Retinal pigment epithelial cell (primary cell): ENCODE data around the gene TNIK.

Experiments used
- DNase-seq: peaks from one replicate; pipeline ENCODE4 v3.0.0-alpha.2; 2010; ENCODE audit warnings: low read depth
- H3K4me3 ChIP-seq: 2 replicates; pipeline ENCODE4 v1.5.1; 2011; ENCODE audit warnings: mild to moderate bottlenecking, low read length, control low read depth, moderate library complexity
- TF ChIP-seq, protein P1 (sequence below): conservative IDR thresholded peaks from 2 replicates; pipeline ENCODE4 v1.5.1; 2011; ENCODE audit warnings: low read depth, low read length, control low read depth, inconsistent platforms

The TNIK gene

GRCh38 chr3:171330938-171331337 lies 129.3 kb downstream of the TNIK start:
- H3K4me3 ChIP-seq, result no peak overlapping the region
- TF ChIP-seq, protein P1, sequence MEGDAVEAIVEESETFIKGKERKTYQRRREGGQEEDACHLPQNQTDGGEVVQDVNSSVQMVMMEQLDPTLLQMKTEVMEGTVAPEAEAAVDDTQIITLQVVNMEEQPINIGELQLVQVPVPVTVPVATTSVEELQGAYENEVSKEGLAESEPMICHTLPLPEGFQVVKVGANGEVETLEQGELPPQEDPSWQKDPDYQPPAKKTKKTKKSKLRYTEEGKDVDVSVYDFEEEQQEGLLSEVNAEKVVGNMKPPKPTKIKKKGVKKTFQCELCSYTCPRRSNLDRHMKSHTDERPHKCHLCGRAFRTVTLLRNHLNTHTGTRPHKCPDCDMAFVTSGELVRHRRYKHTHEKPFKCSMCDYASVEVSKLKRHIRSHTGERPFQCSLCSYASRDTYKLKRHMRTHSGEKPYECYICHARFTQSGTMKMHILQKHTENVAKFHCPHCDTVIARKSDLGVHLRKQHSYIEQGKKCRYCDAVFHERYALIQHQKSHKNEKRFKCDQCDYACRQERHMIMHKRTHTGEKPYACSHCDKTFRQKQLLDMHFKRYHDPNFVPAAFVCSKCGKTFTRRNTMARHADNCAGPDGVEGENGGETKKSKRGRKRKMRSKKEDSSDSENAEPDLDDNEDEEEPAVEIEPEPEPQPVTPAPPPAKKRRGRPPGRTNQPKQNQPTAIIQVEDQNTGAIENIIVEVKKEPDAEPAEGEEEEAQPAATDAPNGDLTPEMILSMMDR, result no peak
- DNase-seq, result no peak

DNA sequence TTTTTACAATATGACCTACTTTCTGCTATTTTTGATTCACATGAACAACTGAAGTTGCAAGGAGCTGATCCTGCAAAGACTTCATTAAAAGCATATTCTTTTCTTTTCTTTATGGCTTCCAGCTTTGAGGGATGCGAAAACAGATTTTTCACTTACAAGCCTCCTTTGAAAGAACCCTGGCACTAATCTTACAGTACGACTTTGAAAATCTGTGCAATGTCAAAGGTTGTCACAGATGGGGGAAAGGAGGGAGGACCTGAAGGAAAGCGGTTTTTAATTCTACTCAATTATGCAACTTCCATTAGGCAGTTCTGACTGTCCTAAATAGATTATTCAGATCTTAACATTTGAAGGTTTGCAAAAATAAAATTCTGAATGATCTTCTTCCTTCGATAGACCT lies 130.5 kb downstream of the TNIK start:
- TF ChIP-seq, protein P1, result no peak
- no peak for DNase-seq
- no peak overlapping the region for H3K4me3 ChIP-seq

DNA sequence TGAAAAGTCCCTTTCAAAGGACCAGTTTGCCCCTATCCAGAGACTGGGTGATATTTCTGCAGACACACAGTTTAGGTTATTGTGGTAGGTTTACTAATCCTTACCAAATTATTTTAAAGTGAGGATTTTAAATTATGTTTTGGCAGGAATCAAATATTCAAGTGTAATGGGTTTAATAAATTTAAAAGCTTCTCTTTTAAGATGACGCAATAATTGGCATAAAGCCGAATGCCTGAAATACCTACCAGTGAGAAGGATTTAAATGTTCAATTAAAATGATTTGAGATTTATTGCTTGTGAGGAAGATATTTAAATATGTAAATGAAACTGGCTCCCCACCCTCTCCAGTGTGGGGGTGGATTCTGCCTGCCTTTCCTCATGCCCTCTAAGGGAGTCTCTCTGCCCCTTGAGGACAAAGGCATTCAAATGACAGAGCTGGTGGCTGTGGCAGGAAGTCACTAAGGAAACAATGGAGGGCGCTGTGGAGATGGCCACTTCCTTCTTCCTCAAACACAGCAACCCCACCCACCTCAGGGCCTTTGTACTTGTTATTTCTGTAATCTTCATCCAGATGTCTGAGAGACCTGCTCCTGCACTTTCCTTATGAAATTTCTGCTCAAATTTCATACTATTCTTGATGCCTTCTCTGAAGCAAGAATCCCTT lies 131.7 kb downstream of the TNIK start:
- TF ChIP-seq, protein P1, result peak; percentile 49
- no peak for DNase-seq

GRCh38 chr3:171327441-171328174 lies 132.6 kb downstream of the TNIK start:
- TF ChIP-seq, protein P1, result no peak

More for the DNA sequence above, 131.7 kb downstream of the TNIK start:
- H3K4me3 ChIP-seq, result no peak overlapping the region

GRCh38 chr3:171326717-171327440 lies 133.3 kb downstream of the TNIK start:
- TF ChIP-seq, protein P1, result no peak
- no peak overlapping the region for H3K4me3 ChIP-seq
- DNase-seq, result no peak

More at GRCh38 chr3:171327441-171328174, 132.6 kb downstream of the TNIK start:
- H3K4me3 ChIP-seq, result no peak overlapping the region
- DNase-seq, result no peak

DNA sequence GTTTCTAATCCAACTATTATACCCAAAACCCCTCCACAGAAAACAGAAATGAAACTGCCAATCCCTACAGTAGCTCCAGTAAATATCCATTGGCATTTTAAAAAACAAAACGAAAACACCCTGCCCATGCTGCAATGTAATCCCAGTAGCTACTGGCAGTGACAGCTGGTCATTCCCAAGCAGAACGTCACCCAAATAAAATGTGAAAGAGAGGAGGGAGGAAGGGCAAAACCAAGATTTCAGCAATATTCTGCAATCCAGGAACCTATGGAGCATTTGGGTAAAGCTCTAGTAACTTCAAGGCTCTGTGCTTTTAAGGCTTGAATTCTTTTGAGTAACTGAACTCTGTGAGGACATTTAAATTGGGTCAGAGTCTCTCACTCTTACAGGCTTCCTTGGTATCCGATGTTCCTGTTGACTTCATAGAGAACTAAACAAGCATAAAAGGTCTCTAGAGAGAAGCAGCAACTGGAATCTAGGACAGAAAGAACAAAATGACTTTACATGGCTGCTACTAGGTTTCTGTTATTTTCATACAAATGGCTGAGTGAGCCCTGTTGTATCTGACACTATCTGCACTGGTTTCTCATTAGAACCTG lies 136.2 kb downstream of the TNIK start:
- DNase-seq, result no peak
- no peak overlapping the region for H3K4me3 ChIP-seq
- TF ChIP-seq, protein P1, result no peak
